Astrocyte of the spinal cord (primary cell): Measurements from ENCODE around the gene GPR3.
A peak's percentile ranks its signal among the peaks of the same experiment; 100 is the strongest.

Experiments used
- DNase-seq: peaks from one replicate; pipeline ENCODE4 v3.0.0; 2011; ENCODE audit warnings: low read depth, low spot score
- H3K4me3 ChIP-seq: 2 replicates; pipeline ENCODE4 v1.5.1; 2011; ENCODE audit warnings: low read depth, mild to moderate bottlenecking, low read length, moderate library complexity
- CTCF ChIP-seq: IDR thresholded peaks from 2 replicates; pipeline ENCODE4 v1.5.1; 2012; ENCODE audit warnings: low read depth, mild to moderate bottlenecking, low read length, inconsistent platforms
- in situ Hi-C: cut with HindIII; loops from 2 replicates; pipeline ENCODE4 v1.10.0; 2017; ENCODE audit warnings: low sequenced_read_pairs

The GPR3 gene

DNA sequence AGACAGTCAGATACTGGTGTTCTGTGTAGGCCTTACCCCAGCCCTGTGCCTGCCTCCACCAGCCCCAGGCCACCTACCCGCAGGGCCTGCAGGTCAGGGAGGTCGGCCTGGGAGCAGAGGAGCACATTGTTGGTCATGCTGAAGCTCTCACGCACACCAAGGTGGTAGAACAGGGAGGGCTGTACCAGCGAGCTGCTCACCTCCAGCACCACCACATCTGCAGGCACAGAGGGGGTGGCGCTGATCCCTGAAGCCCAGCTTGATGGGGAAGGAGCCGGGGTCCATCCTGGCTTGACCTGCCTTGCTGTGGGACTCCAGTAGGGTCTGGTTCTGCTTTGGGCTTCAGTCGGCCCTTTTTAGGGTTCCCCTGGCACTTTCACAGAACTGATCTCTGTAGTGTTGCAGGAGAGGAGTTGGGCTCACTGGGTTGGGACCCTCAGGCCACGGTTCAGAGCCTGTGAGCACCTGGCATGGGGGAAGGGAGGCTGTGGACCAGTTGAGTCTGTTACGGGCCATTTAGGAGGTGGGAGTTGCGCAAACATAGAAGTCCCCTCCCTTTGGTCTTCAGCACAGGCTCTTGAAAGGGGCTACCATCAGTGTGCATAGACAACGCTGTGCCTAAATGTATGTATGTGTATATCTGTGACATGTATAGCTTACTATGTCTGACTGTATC, 27.6 kb upstream of the GPR3 start:
- no peak for TF ChIP-seq CTCF
- peak overlapping the region; percentile 66 for H3K4me3 ChIP-seq

GRCh38 chr1:27365372-27366112, 26.9 kb upstream of the GPR3 start:
- H3K4me3 ChIP-seq, result peak overlapping the region; percentile 66
- TF ChIP-seq CTCF, result no peak
- peak; percentile 94 for DNase-seq
- in situ Hi-C loops, result no loop called here

More for the DNA sequence above, 27.6 kb upstream of the GPR3 start:
- in situ Hi-C loops, result no loop called here
- DNase-seq, result no peak

DNA sequence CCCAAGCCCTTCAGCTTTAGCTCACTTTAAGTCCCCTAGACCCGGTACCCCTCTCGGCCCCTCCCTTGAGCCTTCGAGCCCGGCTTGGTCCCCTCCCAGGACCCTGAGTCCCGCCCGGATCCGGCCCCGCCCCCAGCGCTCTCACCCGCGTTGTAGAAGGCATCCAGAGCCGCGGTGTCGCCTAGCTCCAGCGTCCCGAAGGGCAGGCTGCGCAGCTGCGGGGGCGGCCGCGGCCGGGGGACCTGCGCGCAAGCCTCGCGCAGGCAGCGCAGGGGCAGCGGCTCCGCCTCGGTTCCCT, 26.4 kb upstream of the GPR3 start:
- TF ChIP-seq CTCF, result no peak
- in situ Hi-C loops, result no loop called here
- peak overlapping the region; percentile 66 for H3K4me3 ChIP-seq
- peak; percentile 78 for DNase-seq

DNA sequence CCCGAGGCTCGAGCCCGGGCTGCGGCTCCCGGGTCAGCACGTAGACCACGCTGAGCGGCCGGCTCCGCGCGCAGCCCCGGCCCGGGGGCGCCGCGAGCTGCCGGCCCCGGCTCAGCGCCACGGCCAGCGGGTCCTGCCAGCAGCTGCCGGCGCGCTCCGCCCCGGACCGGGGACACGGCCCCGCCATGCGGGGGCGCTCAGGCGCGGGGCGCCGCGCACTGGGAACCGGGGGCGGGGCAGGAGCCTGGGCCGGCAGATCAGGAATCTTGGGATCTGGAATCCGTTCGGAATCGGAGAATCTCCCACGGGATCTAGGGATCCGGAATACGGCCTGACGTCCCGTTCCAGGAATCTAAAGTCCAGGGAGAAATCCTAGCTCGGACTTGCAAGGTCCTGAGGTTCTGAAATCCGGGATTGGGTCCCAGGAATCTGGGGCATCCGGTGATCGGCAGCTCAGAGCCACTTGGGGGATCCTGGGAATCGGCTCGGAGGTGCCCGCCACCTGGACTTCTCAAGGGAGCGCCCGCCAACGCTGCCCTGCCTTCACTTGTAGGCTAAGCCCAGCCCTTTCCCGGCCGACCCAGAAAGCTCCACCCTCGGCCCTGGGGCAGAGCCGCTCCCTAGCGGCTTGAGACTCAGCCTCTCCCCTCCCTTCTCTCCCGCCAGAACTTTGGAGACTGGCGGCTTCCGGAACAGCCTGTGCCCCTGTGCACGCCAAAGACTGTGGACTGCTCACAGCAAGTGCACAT, 25.8 kb upstream of the GPR3 start, which contains the start of gene MAP3K6:
TSS of gene MAP3K6 (minus strand) at position 551 of the 749 bp plus-strand sequence. CDS start at position 187, 364 bp downstream.
- TF ChIP-seq CTCF, result peak; percentile 31
- H3K4me3 ChIP-seq, result peak within 1 kb of the TSS; percentile 66
- in situ Hi-C loops, result no loop called here
- DNase-seq, result peak; percentile 73

DNA sequence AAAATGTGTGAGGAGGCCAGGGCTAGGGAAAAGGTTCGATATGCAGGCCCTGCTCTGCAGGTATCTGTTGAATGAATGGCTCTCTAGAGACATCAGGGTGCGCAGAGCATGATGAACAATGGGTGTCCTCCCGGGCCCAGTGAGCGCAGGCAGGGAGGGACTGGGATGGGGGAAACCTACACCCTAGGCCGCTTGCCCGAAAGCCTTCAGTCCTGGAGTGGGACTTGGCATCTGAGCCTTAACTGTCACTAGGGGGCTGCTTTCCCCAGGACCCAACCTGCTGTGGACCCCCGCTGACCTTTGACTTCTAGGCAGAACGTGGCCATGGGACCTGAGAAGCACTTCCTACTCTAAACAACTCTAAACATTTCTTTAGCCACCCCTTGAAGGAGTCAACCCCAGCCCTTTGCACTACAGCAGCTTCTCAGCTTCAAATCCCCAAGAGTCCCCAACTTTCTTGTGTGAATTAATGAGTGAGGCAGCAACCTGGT, 25.2 kb upstream of the GPR3 start:
- peak overlapping the region; percentile 66 for H3K4me3 ChIP-seq
- in situ Hi-C loops, result no loop called here
- DNase-seq, result no peak
- TF ChIP-seq CTCF, result no peak

GRCh38 chr1:27368869-27369582, 23.4 kb upstream of the GPR3 start:
- TF ChIP-seq CTCF, result peak; percentile 30

More at GRCh38 chr1:27368869-27369582, 23.4 kb upstream of the GPR3 start:
- in situ Hi-C loops, result no loop called here
- DNase-seq, result peak; percentile 31
- no peak overlapping the region for H3K4me3 ChIP-seq
